HCT116 (cell line): ENCODE data around the gene GP1BA. TPM values are rescaled to one million over a fixed set of nuclear protein-coding genes. Genes with fewer than 3 reads are reported as not detected.

Source experiments
- CEBPB ChIP-seq: IDR thresholded peaks from 2 replicates; pipeline ENCODE4 v1.6.1; 2012; ENCODE audit warnings: low read depth
- CTCF ChIP-seq, 3 experiments: fragments of 200-600 bp in 1 of 3; sonication (generic) in 1 of 3; IDR thresholded peaks in 2 of 3; conservative IDR thresholded peaks in 1 of 3; 2 replicates each; pipeline ENCODE4 v1.5.1; 2012 to 2017; ENCODE audit warnings: low read depth in 2 of 3, low read length in 2 of 3, antibody characterized with exemption in 1 of 3, borderline replicate concordance in 1 of 3, control low read depth in 1 of 3, mild to moderate bottlenecking in 1 of 3, mixed read lengths in 1 of 3, mixed run types in 1 of 3, moderate library complexity in 1 of 3; ENCODE audit not compliant: insufficient read depth in 1 of 3
- EGR1 ChIP-seq: IDR thresholded peaks from 2 replicates; pipeline ENCODE4 v1.6.1; 2012; ENCODE audit warnings: low read depth
- ELF1 ChIP-seq: IDR thresholded peaks from 2 replicates; pipeline ENCODE4 v1.6.1; 2012; ENCODE audit warnings: low read depth, borderline replicate concordance
- FOSL1 ChIP-seq: IDR thresholded peaks from 2 replicates; pipeline ENCODE4 v1.6.1; 2012; ENCODE audit warnings: low read depth
- JUND ChIP-seq: IDR thresholded peaks from 2 replicates; pipeline ENCODE4 v1.6.1; 2012
- POLR2A ChIP-seq: IDR thresholded peaks from 2 replicates; pipeline ENCODE4 v1.7.0; 2011; ENCODE audit warnings: borderline replicate concordance; ENCODE audit not compliant: insufficient read depth, insufficient read length; ENCODE audit errors: extremely low read depth
- SIN3A ChIP-seq: IDR thresholded peaks from 2 replicates; pipeline ENCODE4 v1.6.1; 2012; ENCODE audit warnings: low read depth
- SRF ChIP-seq: IDR thresholded peaks from 2 replicates; pipeline ENCODE4 v1.6.1; 2012; ENCODE audit warnings: low read depth
- ZNF274 ChIP-seq: fragments of 200-500 bp; sonication (Bioruptor generic); IDR thresholded peaks from 2 replicates; pipeline ENCODE4 v1.6.1; 2014; ENCODE audit warnings: mild to moderate bottlenecking, low read depth, low read length, inconsistent platforms
- total RNA-seq: library from RNA; stranded (reverse); gene quantifications from one replicate; pipeline ENCODE4 v1.2.1, GENCODE V29; 2021; ENCODE audit not compliant: unreplicated experiment
- TF ChIP-seq, protein P1 (sequence below): IDR thresholded peaks from 2 replicates; pipeline ENCODE4 v1.6.1; 2011; ENCODE audit warnings: mild to moderate bottlenecking, low read length, moderate library complexity; ENCODE audit not compliant: insufficient replicate concordance; ENCODE audit errors: extremely low read depth
- TF ChIP-seq, protein P2 (sequence below): IDR thresholded peaks from 2 replicates; pipeline ENCODE4 v1.6.1; 2012

The GP1BA gene
- total RNA-seq, 1 experiment from 2014 or later = not detected

GRCh38 chr17:4969047-4969550, 37.0 kb downstream of the GP1BA start (continued):
- TF ChIP-seq, protein P1, sequence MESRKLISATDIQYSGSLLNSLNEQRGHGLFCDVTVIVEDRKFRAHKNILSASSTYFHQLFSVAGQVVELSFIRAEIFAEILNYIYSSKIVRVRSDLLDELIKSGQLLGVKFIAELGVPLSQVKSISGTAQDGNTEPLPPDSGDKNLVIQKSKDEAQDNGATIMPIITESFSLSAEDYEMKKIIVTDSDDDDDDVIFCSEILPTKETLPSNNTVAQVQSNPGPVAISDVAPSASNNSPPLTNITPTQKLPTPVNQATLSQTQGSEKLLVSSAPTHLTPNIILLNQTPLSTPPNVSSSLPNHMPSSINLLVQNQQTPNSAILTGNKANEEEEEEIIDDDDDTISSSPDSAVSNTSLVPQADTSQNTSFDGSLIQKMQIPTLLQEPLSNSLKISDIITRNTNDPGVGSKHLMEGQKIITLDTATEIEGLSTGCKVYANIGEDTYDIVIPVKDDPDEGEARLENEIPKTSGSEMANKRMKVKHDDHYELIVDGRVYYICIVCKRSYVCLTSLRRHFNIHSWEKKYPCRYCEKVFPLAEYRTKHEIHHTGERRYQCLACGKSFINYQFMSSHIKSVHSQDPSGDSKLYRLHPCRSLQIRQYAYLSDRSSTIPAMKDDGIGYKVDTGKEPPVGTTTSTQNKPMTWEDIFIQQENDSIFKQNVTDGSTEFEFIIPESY = no peak
- TF ChIP-seq, protein P2, sequence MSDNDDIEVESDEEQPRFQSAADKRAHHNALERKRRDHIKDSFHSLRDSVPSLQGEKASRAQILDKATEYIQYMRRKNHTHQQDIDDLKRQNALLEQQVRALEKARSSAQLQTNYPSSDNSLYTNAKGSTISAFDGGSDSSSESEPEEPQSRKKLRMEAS = no peak; the same call in none of the 2 replicates
- TF ChIP-seq EGR1 = 0 out of 2 replicates have a peak, but pooled peaks have one; percentile 45
- no peak for TF ChIP-seq CTCF (IDR thresholded peaks at IDR 0.05 in 2 of 3, conservative IDR thresholded peaks at IDR 0.05 in 1 of 3; ENCODE audit: borderline replicate concordance in 1 of 3, insufficient read depth in 1 of 3, low read depth in 2 of 3, low read length in 2 of 3)
- peak; percentile 78 for TF ChIP-seq FOSL1
- no peak for TF ChIP-seq SIN3A
- no peak for TF ChIP-seq POLR2A
- no peak for TF ChIP-seq ELF1
- TF ChIP-seq SRF = no peak
- peak; percentile 76 for TF ChIP-seq JUND
- peak; percentile 83; the same call in 1 of the 2 replicates for TF ChIP-seq CEBPB
- no peak for TF ChIP-seq ZNF274
